ENCODE measurements around the gene SUMO3.

The SUMO3 gene

DNA sequence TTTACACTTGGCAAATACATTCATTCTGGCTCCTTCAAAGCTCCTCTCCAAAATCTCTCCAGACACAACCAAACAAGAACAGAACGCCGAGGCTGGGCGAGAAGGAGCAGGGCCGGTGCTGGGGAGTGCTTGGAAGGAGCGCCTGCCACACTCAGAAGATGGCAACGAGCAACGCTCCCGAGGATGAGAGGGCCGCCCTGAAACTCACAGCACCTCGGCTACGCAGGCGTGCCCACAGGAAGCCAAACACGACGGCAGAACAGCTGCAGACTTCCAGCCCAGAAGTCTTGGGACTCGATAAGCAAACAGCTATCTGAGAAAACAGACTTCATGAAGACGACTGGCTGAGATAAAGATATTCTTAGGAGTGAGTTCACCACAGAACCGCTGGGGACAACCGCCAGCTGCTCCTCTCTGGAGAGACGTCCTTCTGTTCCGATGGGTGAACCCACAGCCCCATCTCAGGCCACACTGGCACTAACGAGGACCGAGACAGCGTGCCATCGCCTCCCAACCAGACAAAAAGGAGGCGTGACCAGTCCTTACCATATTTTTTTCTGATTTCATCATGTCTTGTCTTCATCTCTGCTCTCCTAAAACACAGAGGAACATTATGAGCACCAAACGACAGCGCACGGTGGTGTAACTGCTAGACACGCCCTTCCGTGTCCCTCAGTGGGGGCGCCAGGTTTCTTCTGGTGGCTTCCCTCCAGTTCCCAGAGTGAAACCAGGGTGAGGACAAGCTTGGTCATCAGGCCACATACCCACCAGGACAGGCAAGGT, 37.0 kb upstream of the SUMO3 start:
- DNase-seq (ENCODE audit: low read depth in 1 of 2, low spot score in 1 of 2): peak in 1 of 2 experiments; percentile 70
- TF ChIP-seq, protein P1, sequence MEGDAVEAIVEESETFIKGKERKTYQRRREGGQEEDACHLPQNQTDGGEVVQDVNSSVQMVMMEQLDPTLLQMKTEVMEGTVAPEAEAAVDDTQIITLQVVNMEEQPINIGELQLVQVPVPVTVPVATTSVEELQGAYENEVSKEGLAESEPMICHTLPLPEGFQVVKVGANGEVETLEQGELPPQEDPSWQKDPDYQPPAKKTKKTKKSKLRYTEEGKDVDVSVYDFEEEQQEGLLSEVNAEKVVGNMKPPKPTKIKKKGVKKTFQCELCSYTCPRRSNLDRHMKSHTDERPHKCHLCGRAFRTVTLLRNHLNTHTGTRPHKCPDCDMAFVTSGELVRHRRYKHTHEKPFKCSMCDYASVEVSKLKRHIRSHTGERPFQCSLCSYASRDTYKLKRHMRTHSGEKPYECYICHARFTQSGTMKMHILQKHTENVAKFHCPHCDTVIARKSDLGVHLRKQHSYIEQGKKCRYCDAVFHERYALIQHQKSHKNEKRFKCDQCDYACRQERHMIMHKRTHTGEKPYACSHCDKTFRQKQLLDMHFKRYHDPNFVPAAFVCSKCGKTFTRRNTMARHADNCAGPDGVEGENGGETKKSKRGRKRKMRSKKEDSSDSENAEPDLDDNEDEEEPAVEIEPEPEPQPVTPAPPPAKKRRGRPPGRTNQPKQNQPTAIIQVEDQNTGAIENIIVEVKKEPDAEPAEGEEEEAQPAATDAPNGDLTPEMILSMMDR (IDR thresholded peaks at IDR 0.05; ENCODE audit: insufficient read depth, low read length): no peak
- TF ChIP-seq GABPA (IDR thresholded peaks at IDR 0.05; ENCODE audit: low read depth): no peak
- H3K27me3 ChIP-seq (ENCODE audit: insufficient read depth, poor library complexity, severe bottlenecking): no peaks in the 10 kb centered on the region
- H3K27ac ChIP-seq (replicated peaks): peak overlapping the region; percentile 47
- H3K4me3 ChIP-seq (replicated peaks; ENCODE audit: insufficient read depth, low read length): no peak overlapping the region

DNA sequence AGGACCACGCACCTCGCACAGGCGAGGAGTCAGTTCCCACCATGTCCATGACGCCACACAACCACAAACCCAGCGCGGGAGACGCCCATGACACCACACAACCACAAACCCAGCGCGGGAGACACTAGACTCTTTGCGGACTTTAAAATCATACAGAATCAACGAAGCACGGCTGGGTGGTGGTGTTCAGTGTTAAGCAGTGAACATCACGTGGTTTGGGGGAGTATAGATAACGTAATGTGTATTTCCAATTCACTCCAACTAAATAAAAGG, 36.5 kb upstream of the SUMO3 start:
- DNase-seq (ENCODE audit: low read depth in 1 of 2, low spot score in 1 of 2): no peak
- no peak for TF ChIP-seq SPI1 (IDR thresholded peaks at IDR 0.05; ENCODE audit: borderline replicate concordance, low read depth)
- no peak for TF ChIP-seq GABPA (IDR thresholded peaks at IDR 0.05; ENCODE audit: low read depth)
- no peak for TF ChIP-seq POLR2AphosphoS5 (IDR thresholded peaks at IDR 0.05; ENCODE audit: low read depth)
- TF ChIP-seq, protein P1 (IDR thresholded peaks at IDR 0.05; ENCODE audit: insufficient read depth, low read length): no peak
- TF ChIP-seq, protein P2, sequence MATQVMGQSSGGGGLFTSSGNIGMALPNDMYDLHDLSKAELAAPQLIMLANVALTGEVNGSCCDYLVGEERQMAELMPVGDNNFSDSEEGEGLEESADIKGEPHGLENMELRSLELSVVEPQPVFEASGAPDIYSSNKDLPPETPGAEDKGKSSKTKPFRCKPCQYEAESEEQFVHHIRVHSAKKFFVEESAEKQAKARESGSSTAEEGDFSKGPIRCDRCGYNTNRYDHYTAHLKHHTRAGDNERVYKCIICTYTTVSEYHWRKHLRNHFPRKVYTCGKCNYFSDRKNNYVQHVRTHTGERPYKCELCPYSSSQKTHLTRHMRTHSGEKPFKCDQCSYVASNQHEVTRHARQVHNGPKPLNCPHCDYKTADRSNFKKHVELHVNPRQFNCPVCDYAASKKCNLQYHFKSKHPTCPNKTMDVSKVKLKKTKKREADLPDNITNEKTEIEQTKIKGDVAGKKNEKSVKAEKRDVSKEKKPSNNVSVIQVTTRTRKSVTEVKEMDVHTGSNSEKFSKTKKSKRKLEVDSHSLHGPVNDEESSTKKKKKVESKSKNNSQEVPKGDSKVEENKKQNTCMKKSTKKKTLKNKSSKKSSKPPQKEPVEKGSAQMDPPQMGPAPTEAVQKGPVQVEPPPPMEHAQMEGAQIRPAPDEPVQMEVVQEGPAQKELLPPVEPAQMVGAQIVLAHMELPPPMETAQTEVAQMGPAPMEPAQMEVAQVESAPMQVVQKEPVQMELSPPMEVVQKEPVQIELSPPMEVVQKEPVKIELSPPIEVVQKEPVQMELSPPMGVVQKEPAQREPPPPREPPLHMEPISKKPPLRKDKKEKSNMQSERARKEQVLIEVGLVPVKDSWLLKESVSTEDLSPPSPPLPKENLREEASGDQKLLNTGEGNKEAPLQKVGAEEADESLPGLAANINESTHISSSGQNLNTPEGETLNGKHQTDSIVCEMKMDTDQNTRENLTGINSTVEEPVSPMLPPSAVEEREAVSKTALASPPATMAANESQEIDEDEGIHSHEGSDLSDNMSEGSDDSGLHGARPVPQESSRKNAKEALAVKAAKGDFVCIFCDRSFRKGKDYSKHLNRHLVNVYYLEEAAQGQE (IDR thresholded peaks at IDR 0.05; ENCODE audit: insufficient replicate concordance, low read depth): no peak
- H3K27ac ChIP-seq (replicated peaks): peak overlapping the region; percentile 47
- no peak overlapping the region for H3K4me3 ChIP-seq (replicated peaks; ENCODE audit: insufficient read depth, low read length)
- H3K27me3 ChIP-seq (ENCODE audit: insufficient read depth, poor library complexity, severe bottlenecking): no peaks in the 10 kb centered on the region

DNA sequence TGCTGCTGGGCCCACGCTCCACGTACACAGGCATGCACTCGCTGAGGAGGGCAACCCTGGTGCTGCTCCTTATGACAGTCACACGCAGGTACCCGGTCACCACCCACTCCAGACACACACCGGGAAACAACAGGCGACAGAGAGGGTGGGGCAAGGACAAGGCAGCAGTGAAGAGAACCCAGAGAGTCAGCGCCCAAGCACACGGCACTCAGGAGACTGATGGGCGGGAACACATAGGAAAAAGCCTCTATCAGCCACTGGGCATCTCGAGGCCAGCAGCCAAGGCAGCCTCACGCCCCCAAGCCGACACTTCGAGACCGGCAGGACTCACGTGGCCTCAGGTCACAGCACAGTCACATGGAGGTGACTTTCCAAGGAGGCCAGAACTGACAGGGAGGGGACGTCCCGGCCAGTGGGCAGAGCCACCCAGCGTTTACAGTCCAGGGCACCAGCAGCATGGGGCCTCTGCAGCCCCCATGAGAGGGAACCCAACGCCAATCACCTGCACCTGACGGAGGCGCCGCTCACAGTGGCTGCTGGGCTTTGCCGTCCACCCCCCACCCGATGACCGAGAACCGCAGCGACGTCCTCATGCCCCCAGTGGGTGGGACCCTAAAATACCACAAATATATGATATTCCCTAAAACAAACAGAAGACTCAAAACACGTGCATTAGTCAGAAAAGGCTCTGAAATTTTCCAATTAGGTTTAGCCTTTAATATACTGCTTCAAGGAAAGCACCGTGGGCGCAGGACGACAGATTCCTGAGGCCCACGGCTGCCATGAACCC, 35.9 kb upstream of the SUMO3 start:
- TF ChIP-seq POLR2AphosphoS5 (IDR thresholded peaks at IDR 0.05; ENCODE audit: low read depth): no peak
- no peak for TF ChIP-seq SPI1 (IDR thresholded peaks at IDR 0.05; ENCODE audit: borderline replicate concordance, low read depth)
- TF ChIP-seq GABPA (IDR thresholded peaks at IDR 0.05; ENCODE audit: low read depth): no peak
- TF ChIP-seq, protein P1 (IDR thresholded peaks at IDR 0.05; ENCODE audit: insufficient read depth, low read length): no peak
- no peak overlapping the region for H3K4me3 ChIP-seq (replicated peaks; ENCODE audit: insufficient read depth, low read length)
- H3K27ac ChIP-seq (replicated peaks): peak overlapping the region; percentile 47
- no peak for DNase-seq (ENCODE audit: low read depth in 1 of 2, low spot score in 1 of 2)
- no peaks in the 10 kb centered on the region for H3K27me3 ChIP-seq (ENCODE audit: insufficient read depth, poor library complexity, severe bottlenecking)

DNA sequence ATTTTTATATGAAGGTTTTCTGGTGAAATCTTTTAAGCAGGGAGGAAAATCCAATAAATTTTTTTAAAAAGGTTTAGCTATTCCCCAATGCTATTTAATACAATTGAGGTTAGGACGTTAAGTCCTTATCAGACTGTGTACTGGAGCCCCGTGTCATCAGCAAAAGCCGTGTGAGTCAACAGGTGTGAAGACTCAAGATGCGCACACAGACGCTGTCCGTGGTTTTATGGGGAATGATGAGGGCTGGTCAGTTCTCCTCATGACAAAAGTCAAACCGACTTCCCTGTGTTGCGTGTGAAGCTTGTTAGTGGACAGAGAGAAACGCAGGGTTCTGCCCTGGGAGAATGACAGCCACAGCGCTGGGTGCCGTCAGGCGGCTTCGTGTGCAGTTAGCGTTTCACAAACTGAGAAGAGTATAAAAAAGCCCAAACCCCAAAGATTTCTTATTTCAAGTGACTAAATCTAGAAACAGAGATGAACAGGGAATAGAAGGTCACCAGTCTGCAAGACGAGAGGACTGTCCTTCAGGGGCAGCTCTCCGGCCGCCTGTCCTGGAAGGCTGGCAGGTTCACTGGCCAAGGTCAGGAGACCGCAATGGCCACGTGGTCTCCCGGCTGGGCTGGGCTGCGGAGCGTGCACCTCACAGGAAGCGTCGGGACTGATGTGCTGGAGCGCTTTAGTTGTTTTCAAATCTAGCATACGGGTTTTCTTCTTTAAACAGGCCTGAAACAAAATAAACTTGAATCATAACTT, 33.2 kb upstream of the SUMO3 start:
- no peak overlapping the region for H3K27ac ChIP-seq (replicated peaks)
- DNase-seq (ENCODE audit: low read depth in 1 of 2, low spot score in 1 of 2): no peak
- no peaks in the 10 kb centered on the region for H3K27me3 ChIP-seq (ENCODE audit: insufficient read depth, poor library complexity, severe bottlenecking)
- H3K4me3 ChIP-seq (replicated peaks; ENCODE audit: insufficient read depth, low read length): no peak overlapping the region
- TF ChIP-seq, protein P2 (IDR thresholded peaks at IDR 0.05; ENCODE audit: insufficient replicate concordance, low read depth): peak; percentile 42
- TF ChIP-seq, protein P1 (IDR thresholded peaks at IDR 0.05; ENCODE audit: insufficient read depth, low read length): no peak

Measured in HL-60 (cell line).